ENCODE measurements around the gene ZNF260.

DNA sequence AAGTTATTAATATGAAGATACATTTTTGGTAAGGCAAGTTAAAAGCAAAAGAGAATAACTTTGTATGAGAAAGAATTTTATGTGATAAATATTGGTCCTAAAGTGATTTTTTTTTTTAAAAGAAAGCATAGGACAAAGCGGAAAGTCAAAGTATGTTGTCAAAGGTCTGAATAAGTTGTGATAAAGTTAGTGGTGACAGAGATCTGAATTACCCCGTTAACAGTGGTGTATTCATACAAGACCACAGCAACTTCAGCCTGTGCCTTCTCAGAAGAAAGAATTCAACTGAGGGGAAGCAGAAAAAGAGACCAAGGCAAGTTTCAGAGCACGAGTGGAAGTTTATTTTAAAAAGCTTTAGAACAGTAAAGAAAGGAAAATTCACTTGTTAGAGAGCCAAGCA, 19.7 kb downstream of the ZNF260 start:
- TF ChIP-seq, protein P1, sequence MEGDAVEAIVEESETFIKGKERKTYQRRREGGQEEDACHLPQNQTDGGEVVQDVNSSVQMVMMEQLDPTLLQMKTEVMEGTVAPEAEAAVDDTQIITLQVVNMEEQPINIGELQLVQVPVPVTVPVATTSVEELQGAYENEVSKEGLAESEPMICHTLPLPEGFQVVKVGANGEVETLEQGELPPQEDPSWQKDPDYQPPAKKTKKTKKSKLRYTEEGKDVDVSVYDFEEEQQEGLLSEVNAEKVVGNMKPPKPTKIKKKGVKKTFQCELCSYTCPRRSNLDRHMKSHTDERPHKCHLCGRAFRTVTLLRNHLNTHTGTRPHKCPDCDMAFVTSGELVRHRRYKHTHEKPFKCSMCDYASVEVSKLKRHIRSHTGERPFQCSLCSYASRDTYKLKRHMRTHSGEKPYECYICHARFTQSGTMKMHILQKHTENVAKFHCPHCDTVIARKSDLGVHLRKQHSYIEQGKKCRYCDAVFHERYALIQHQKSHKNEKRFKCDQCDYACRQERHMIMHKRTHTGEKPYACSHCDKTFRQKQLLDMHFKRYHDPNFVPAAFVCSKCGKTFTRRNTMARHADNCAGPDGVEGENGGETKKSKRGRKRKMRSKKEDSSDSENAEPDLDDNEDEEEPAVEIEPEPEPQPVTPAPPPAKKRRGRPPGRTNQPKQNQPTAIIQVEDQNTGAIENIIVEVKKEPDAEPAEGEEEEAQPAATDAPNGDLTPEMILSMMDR (IDR thresholded peaks at IDR 0.05 in 8 of 11, conservative IDR thresholded peaks at IDR 0.05 in 3 of 11), result no peak
- TF ChIP-seq POLR2A (IDR thresholded peaks at IDR 0.05) (no peak), POLR2AphosphoS5 (IDR thresholded peaks at IDR 0.05) (no peak)

Measured in spleen (tissue), 7 donors.